Suprapubic skin (tissue), 4 donors: ENCODE data around the gene KRT81. TPM values are rescaled to one million over a fixed set of nuclear protein-coding genes. Genes with fewer than 3 reads are reported as not detected.
"Not testable (repeated sequence)": the region's sequence is repeated elsewhere in the genome, so short reads cannot be mapped to it uniquely, and the experiment has no call there.

Source experiments
- DNase-seq, 2 donors: peaks; one replicate each; pipeline ENCODE4 v3.0.0-alpha.2; 2019; ENCODE audit warnings: low spot score in 2 of 2
- H3K27ac ChIP-seq: fragments of 200-600 bp; sonication (generic); one replicate; pipeline ENCODE4 v1.5.1; 2019
- H3K27me3 ChIP-seq: fragments of 200-600 bp; sonication (generic); one replicate; pipeline ENCODE4 v1.5.1; 2019
- H3K36me3 ChIP-seq: fragments of 200-600 bp; sonication (generic); one replicate; pipeline ENCODE4 v1.5.1; 2019
- H3K4me1 ChIP-seq: fragments of 200-600 bp; sonication (generic); one replicate; pipeline ENCODE4 v1.5.1; 2019
- H3K4me3 ChIP-seq: fragments of 200-600 bp; sonication (generic); one replicate; pipeline ENCODE4 v1.5.1; 2019; ENCODE audit warnings: mild to moderate bottlenecking
- H3K9me3 ChIP-seq: fragments of 200-600 bp; sonication (generic); one replicate; pipeline ENCODE4 v1.5.1; 2019
- EP300 ChIP-seq: sonication (generic); formaldehyde crosslinking; IDR thresholded peaks from one replicate; pipeline ENCODE4 v1.6.1; 2017; ENCODE audit warnings: antibody characterized with exemption
- POLR2A ChIP-seq, 2 donors: fragments of 450-650 bp; IDR thresholded peaks; one replicate each; pipeline ENCODE4 v1.6.1; 2017; ENCODE audit warnings: antibody characterized with exemption in 2 of 2, mild to moderate bottlenecking in 2 of 2, moderate library complexity in 2 of 2
- POLR2AphosphoS5 ChIP-seq, 3 donors: sonication (generic); formaldehyde crosslinking; IDR thresholded peaks; one replicate each; pipeline ENCODE4 v1.6.1; 2017; ENCODE audit warnings: antibody characterized with exemption in 3 of 3
- WGBS: methylation state at CpG from one replicate; pipeline ENCODE4 v1.1.5; 2018; 5-methylcytosine and 5-hydroxymethylcytosine counted together
- total RNA-seq, 4 donors: library from RNA; depleted of rRNA; stranded (reverse); fragments of >200 nt; gene quantifications; one replicate each; pipeline ENCODE4 v1.1.0, GENCODE V29; 2016
- TF ChIP-seq, protein P1 (sequence below), 2 donors: fragments of 200-600 bp in 1 of 2; fragments of 450-650 bp in 1 of 2; sonication (generic) in 1 of 2; IDR thresholded peaks; one replicate each; pipeline ENCODE4 v1.5.1; 2016 to 2019; ENCODE audit warnings: antibody characterized with exemption in 2 of 2, mild to moderate bottlenecking in 1 of 2, moderate library complexity in 1 of 2

The KRT81 gene
- total RNA-seq, 4 donors from 2014 or later: 0.72 to 346 (median 21.0) TPM

- Histone ChIP-seq H3K36me3 (no peaks in the 10 kb centered on the region), H3K9me3 (no peaks in the 10 kb centered on the region), H3K4me3 (no peak overlapping the region), H3K27me3 (peaks cover 46% of the 10 kb centered on the region), H3K4me1 (peaks cover 5% of the 10 kb centered on the region), H3K27ac (no peak overlapping the region)
- 91% methylated on average over 7 of the region's 12 CpGs for WGBS
- TF ChIP-seq POLR2A (IDR thresholded peaks at IDR 0.05) (no peak), POLR2AphosphoS5 (IDR thresholded peaks at IDR 0.05) (no peak), EP300 (no peak)
- TF ChIP-seq, protein P1, sequence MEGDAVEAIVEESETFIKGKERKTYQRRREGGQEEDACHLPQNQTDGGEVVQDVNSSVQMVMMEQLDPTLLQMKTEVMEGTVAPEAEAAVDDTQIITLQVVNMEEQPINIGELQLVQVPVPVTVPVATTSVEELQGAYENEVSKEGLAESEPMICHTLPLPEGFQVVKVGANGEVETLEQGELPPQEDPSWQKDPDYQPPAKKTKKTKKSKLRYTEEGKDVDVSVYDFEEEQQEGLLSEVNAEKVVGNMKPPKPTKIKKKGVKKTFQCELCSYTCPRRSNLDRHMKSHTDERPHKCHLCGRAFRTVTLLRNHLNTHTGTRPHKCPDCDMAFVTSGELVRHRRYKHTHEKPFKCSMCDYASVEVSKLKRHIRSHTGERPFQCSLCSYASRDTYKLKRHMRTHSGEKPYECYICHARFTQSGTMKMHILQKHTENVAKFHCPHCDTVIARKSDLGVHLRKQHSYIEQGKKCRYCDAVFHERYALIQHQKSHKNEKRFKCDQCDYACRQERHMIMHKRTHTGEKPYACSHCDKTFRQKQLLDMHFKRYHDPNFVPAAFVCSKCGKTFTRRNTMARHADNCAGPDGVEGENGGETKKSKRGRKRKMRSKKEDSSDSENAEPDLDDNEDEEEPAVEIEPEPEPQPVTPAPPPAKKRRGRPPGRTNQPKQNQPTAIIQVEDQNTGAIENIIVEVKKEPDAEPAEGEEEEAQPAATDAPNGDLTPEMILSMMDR (IDR thresholded peaks at IDR 0.05): no peak
- peak; percentile 27 to 54 for DNase-seq
These were observed 26.2 kb upstream of the KRT81 start for GRCh38 chr12:52317468-52318052.

- peak; percentile 26 to 74 for DNase-seq
- 87% methylated on average over 11 of the region's 11 CpGs for WGBS
- Histone ChIP-seq H3K27ac (no peak overlapping the region), H3K4me3 (no peak overlapping the region), H3K4me1 (peaks cover 5% of the 10 kb centered on the region), H3K27me3 (peaks cover 48% of the 10 kb centered on the region), H3K36me3 (no peaks in the 10 kb centered on the region), H3K9me3 (no peaks in the 10 kb centered on the region)
- TF ChIP-seq POLR2A (IDR thresholded peaks at IDR 0.05) (no peak), EP300 (no peak), POLR2AphosphoS5 (IDR thresholded peaks at IDR 0.05) (no peak)
- TF ChIP-seq, protein P1 (IDR thresholded peaks at IDR 0.05): no peak
These were observed 25.4 kb upstream of the KRT81 start for GRCh38 chr12:52316701-52317100.

- Histone ChIP-seq H3K27ac (no peak overlapping the region), H3K27me3 (peaks cover 48% of the 10 kb centered on the region), H3K9me3 (no peaks in the 10 kb centered on the region), H3K36me3 (no peaks in the 10 kb centered on the region), H3K4me3 (no peak overlapping the region), H3K4me1 (peaks cover 3% of the 10 kb centered on the region)
- peak; percentile 18 to 71 for DNase-seq
- 93% methylated on average over 9 of the region's 9 CpGs for WGBS
- TF ChIP-seq EP300 (no peak), POLR2A (IDR thresholded peaks at IDR 0.05) (no peak), POLR2AphosphoS5 (IDR thresholded peaks at IDR 0.05) (no peak)
- TF ChIP-seq, protein P1 (IDR thresholded peaks at IDR 0.05): no peak
These were observed 25.0 kb upstream of the KRT81 start for GRCh38 chr12:52316290-52316689.

GRCh38 chr12:52315721-52316120 lies 24.4 kb upstream of the KRT81 start:
- DNase-seq: peak; percentile 32 to 59
- not testable (repeated sequence) for H3K9me3 ChIP-seq, H3K27ac ChIP-seq, H3K36me3 ChIP-seq, H3K4me1 ChIP-seq, H3K4me3 ChIP-seq
- 73% methylated on average over 9 of the region's 9 CpGs for WGBS
- H3K27me3 ChIP-seq: peaks cover 42% of the 10 kb centered on the region

DNA sequence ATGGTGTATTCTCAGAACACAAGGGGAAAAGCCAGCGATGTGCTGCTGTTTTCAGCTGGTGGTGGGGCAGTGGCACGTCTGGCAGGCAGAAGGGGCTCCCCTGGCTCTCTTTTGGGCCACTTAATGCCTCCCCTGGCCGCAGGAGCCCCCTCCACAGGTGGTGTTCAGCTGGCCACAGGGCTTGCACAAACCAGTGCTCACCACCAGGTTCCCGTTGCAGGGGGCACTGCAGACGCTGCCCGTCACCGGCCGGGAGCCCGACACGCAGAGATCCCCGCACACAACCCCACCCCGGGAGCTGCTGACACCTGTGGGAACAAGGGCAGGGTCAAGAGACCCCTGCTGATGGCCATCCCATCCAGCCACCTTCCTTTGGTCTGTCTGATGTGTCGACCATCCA lies 23.2 kb upstream of the KRT81 start:
- Histone ChIP-seq H3K27me3 (peaks cover 41% of the 10 kb centered on the region), H3K36me3 (no peaks in the 10 kb centered on the region), H3K9me3 (no peaks in the 10 kb centered on the region), H3K4me1 (no peaks in the 10 kb centered on the region), H3K27ac (no peak overlapping the region), H3K4me3 (no peak overlapping the region)
- 91% methylated on average over 13 of the region's 13 CpGs for WGBS
- TF ChIP-seq EP300: no peak
- no peak for TF ChIP-seq POLR2A (IDR thresholded peaks at IDR 0.05)
- TF ChIP-seq, protein P1 (IDR thresholded peaks at IDR 0.05): no peak
- no peak for TF ChIP-seq POLR2AphosphoS5 (IDR thresholded peaks at IDR 0.05)
- peak in 1 of 2 donors; percentile 64 for DNase-seq

DNA sequence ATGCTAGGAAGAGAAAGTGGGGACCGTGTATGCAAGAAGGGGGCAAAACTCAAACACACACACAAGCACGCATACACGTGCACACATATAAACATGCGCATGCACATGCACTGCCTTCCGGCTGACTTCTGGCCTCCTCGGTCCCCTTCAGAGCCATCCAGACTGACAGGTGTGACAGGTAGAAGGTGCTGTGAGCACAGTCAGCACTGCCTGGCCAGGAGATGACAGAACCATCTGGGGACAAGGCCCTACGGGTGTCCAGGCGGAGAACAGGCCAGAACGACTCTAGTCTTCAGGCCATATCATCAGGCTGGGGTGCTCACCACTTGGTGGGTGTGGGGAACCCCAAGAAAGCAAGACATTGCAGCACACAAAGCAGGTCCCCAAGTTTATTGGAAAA lies 22.6 kb upstream of the KRT81 start:
- H3K27ac ChIP-seq: no peak overlapping the region
- H3K36me3 ChIP-seq: no peaks in the 10 kb centered on the region
- H3K4me3 ChIP-seq: no peak overlapping the region
- peak; percentile 36 to 58 for DNase-seq
- H3K27me3 ChIP-seq: peaks cover 43% of the 10 kb centered on the region
- TF ChIP-seq EP300 (no peak), POLR2A (IDR thresholded peaks at IDR 0.05) (no peak), POLR2AphosphoS5 (IDR thresholded peaks at IDR 0.05) (no peak)
- TF ChIP-seq, protein P1 (IDR thresholded peaks at IDR 0.05): no peak
- peaks cover 1% of the 10 kb centered on the region for H3K4me1 ChIP-seq
- 88% methylated on average over 7 of the region's 9 CpGs for WGBS
- H3K9me3 ChIP-seq: no peaks in the 10 kb centered on the region
